ENCODE measurements around the gene LLGL2.

The LLGL2 gene

GRCh38 chr17:75513641-75514000 lies 11.9 kb upstream of the LLGL2 start:
- H3K4me3 ChIP-seq (replicated peaks in 1 of 2; ENCODE audit: low read depth in 2 of 2, low read length in 2 of 2), result no peak overlapping the region
- TF ChIP-seq CTCF (IDR thresholded peaks at IDR 0.05; ENCODE audit: low read depth, low read length), result no peak
- DNase-seq (ENCODE audit: low read depth in 2 of 2), result no peak

GRCh38 chr17:75514299-75514918 lies 11.1 kb upstream of the LLGL2 start:
- peak overlapping the region; percentile 82 to 83 for H3K4me3 ChIP-seq (replicated peaks in 1 of 2; ENCODE audit: low read depth in 2 of 2, low read length in 2 of 2)
- no peak for TF ChIP-seq CTCF (IDR thresholded peaks at IDR 0.05; ENCODE audit: low read depth, low read length)
- DNase-seq (ENCODE audit: low read depth in 2 of 2), result no peak

- TF ChIP-seq CTCF (IDR thresholded peaks at IDR 0.05; ENCODE audit: low read depth, low read length), result no peak
- peak overlapping the region; percentile 82 to 83 for H3K4me3 ChIP-seq (replicated peaks in 1 of 2; ENCODE audit: low read depth in 2 of 2, low read length in 2 of 2)
- DNase-seq (ENCODE audit: low read depth in 2 of 2), result no peak
Observed at GRCh38 chr17:75514919-75515495, 10.5 kb upstream of the LLGL2 start.

- TF ChIP-seq CTCF (IDR thresholded peaks at IDR 0.05; ENCODE audit: low read depth, low read length), result peak; percentile 63
- peak within 1 kb of the TSS; percentile 82 to 83 for H3K4me3 ChIP-seq (replicated peaks in 1 of 2; ENCODE audit: low read depth in 2 of 2, low read length in 2 of 2)
- DNase-seq (ENCODE audit: low read depth in 2 of 2), result peak; percentile 84 to 94
Observed at GRCh38 chr17:75515496-75516254, 9.8 kb upstream of the LLGL2 start, which contains the start of gene CASKIN2. Gene CASKIN2, minus strand, starts transcription at chr17:75515537. Its CDS starts 1,733 bp downstream, at chr17:75513804.

- peak; percentile 89 to 92 for DNase-seq (ENCODE audit: low read depth in 2 of 2)
- H3K4me3 ChIP-seq (replicated peaks in 1 of 2; ENCODE audit: low read depth in 2 of 2, low read length in 2 of 2), result peak within 1 kb of the TSS; percentile 82 to 83
- no peak for TF ChIP-seq CTCF (IDR thresholded peaks at IDR 0.05; ENCODE audit: low read depth, low read length)
Observed at GRCh38 chr17:75516255-75516618, 9.3 kb upstream of the LLGL2 start, which contains the start of gene TSEN54. Gene TSEN54, plus strand, starts transcription at chr17:75516528. Its CDS starts 33 bp downstream, at chr17:75516561.

- no peak for TF ChIP-seq CTCF (IDR thresholded peaks at IDR 0.05; ENCODE audit: low read depth, low read length)
- DNase-seq (ENCODE audit: low read depth in 2 of 2), result peak in 1 of 2 donors; percentile 49
- peak overlapping the region; percentile 77 to 83 for H3K4me3 ChIP-seq (replicated peaks in 1 of 2; ENCODE audit: low read depth in 2 of 2, low read length in 2 of 2)
Observed at GRCh38 chr17:75516619-75517296, 8.7 kb upstream of the LLGL2 start.

Data from cardiac fibroblast (primary cell).